ENCODE data around the gene ADAMTS10. TPM values are rescaled to one million over a fixed set of nuclear protein-coding genes. Genes with fewer than 3 reads are reported as not detected.

Gene ADAMTS10
- total and polyA plus RNA-seq, 2 experiments from 2014 or later = 15.8 to 22.1 TPM

DNA sequence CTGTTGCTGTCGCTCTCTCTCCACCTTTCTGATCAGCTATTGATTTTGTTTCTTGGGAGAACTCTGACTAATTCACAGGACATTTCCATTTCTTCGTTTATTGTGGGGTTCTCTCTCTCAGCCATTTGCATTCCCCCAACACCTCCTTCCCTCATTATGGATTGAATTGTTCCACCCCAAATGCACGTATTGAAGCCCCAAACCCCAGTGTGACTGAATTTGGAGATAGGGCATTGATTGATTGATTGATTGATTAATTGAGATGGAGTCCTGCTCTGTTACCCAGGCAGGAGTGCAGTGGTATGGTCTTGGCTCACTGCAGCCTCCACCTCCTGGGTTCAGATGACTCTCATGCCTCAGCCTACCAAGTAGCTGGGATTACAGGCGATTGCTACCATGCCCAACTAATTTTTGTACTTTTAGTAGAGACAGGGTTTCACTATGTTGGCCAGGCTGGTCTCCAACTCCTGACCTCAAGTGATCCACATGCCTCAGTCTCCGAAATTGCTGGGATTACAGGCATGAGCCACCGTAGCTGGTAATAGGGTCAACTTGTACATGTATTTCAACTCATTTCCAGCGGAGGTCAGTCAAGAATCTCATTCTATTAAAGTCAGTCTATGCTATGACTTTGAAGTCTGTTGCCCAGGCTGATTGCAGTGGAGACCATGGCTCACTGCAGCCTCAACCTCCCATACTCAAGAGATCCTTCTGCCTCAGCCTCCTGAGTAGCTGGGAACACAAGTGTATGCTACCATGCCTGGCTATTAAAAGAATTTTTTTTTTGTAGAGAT is 33.5 kb upstream of the ADAMTS10 start:
- Histone ChIP-seq H3K9me2 (replicated peaks; ENCODE audit: insufficient read depth) (no peaks in the 10 kb centered on the region), H3K36me3 (replicated peaks; ENCODE audit: insufficient read depth, low read depth) (no peaks in the 10 kb centered on the region), H2AFZ (no peak overlapping the region), H3K4me3 (no peak overlapping the region), H4K20me1 (ENCODE audit: insufficient read depth, poor library complexity, severe bottlenecking) (no peaks in the 10 kb centered on the region), H3K79me2 (no peaks in the 10 kb centered on the region), H3K9me3 (ENCODE audit: low read depth) (no peaks in the 10 kb centered on the region), H3K27ac (no peak overlapping the region), H3K27me3 (no peaks in the 10 kb centered on the region), H3K4me1 (ENCODE audit: insufficient read depth) (no peaks in the 10 kb centered on the region), H3K4me2 (no peak overlapping the region)
- 79% methylated on average over 7 of the region's 7 CpGs for WGBS (ENCODE audit: low lambda C conversion rate, missing lambda C conversion rate)
- TF ChIP-seq EZH2 (IDR thresholded peaks at IDR 0.05; ENCODE audit: borderline replicate concordance) (no peak), EZH2phosphoT487 (IDR thresholded peaks at IDR 0.05; ENCODE audit: low read depth, severe bottlenecking, unreplicated experiment) (no peak)
- TF ChIP-seq, protein P1, sequence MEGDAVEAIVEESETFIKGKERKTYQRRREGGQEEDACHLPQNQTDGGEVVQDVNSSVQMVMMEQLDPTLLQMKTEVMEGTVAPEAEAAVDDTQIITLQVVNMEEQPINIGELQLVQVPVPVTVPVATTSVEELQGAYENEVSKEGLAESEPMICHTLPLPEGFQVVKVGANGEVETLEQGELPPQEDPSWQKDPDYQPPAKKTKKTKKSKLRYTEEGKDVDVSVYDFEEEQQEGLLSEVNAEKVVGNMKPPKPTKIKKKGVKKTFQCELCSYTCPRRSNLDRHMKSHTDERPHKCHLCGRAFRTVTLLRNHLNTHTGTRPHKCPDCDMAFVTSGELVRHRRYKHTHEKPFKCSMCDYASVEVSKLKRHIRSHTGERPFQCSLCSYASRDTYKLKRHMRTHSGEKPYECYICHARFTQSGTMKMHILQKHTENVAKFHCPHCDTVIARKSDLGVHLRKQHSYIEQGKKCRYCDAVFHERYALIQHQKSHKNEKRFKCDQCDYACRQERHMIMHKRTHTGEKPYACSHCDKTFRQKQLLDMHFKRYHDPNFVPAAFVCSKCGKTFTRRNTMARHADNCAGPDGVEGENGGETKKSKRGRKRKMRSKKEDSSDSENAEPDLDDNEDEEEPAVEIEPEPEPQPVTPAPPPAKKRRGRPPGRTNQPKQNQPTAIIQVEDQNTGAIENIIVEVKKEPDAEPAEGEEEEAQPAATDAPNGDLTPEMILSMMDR (IDR thresholded peaks at IDR 0.05; ENCODE audit: poor library complexity) = no peak
- no peak for DNase-seq (ENCODE audit: low spot score)

DNA sequence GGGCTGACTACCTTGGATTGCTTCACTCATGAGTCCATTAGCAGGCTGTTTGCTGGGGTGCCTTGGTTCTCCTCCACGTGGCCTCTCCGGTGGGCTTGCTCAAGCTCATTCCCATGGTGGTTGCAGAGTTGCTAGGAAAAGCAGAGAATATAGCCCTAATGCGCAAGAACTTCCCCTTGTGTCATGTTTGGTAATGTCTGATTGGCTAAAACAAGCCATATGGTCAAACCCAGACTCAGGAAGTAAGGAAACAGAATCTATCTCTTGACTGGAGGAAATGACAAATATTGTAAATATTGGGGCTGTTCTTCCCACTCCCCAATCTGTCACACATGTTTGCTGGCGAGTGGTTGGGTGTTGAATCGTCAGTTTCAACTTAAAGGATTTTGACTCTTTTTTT is 32.0 kb upstream of the ADAMTS10 start:
- H3K4me1 ChIP-seq (ENCODE audit: insufficient read depth) = no peaks in the 10 kb centered on the region
- TF ChIP-seq EZH2phosphoT487 (IDR thresholded peaks at IDR 0.05; ENCODE audit: low read depth, severe bottlenecking, unreplicated experiment) = no peak
- no peak for TF ChIP-seq EZH2 (IDR thresholded peaks at IDR 0.05; ENCODE audit: borderline replicate concordance)
- TF ChIP-seq, protein P1 (IDR thresholded peaks at IDR 0.05; ENCODE audit: poor library complexity) = no peak
- no peaks in the 10 kb centered on the region for H3K27me3 ChIP-seq
- H3K36me3 ChIP-seq (replicated peaks; ENCODE audit: insufficient read depth, low read depth) = no peaks in the 10 kb centered on the region
- no peaks in the 10 kb centered on the region for H3K9me2 ChIP-seq (replicated peaks; ENCODE audit: insufficient read depth)
- no peak overlapping the region for H3K4me3 ChIP-seq
- DNase-seq (ENCODE audit: low spot score) = no peak
- H3K9me3 ChIP-seq (ENCODE audit: low read depth) = no peaks in the 10 kb centered on the region
- no peak overlapping the region for H3K4me2 ChIP-seq
- no peaks in the 10 kb centered on the region for H4K20me1 ChIP-seq (ENCODE audit: insufficient read depth, poor library complexity, severe bottlenecking)
- no peak overlapping the region for H2AFZ ChIP-seq
- H3K79me2 ChIP-seq = no peaks in the 10 kb centered on the region
- H3K27ac ChIP-seq = no peak overlapping the region
- WGBS (ENCODE audit: low lambda C conversion rate, missing lambda C conversion rate) = 84% methylated on average over 5 of the region's 5 CpGs

DNA sequence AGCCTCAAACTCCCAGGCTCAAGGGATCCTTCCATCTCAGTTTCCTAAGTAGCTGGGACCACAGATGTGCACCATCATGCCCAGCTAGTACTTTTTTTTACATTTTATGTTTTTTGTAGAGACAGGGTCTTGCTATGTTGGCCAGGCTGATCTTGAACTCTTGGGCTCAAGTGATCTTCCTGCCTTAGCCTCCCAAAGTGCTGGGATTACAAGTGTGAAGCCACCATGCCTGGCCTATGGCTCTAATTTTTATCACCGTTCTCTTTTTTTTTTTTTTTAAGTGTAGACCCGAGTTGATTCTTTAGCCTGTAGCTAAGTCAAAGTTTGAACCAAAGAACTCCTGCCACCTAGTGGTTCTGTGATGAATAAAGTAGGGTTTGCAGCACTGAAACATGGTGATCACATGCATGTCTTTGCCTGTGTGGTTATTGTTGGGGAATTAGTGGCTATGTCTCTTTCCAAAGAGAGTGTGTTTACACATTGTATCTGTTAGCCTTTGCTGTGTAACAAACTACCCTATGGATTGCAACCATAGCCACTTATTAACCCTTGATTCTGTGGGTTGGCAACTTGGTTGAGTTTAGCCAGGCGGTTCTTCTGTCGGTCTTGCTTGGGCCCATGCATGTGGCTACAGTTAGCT is 31.5 kb upstream of the ADAMTS10 start:
- peak; percentile 54 for DNase-seq (ENCODE audit: low spot score)
- 55% methylated on average over 4 of the region's 4 CpGs for WGBS (ENCODE audit: low lambda C conversion rate, missing lambda C conversion rate)

More for the DNA sequence above, 31.5 kb upstream of the ADAMTS10 start:
- Histone ChIP-seq H3K9me3 (ENCODE audit: low read depth) (no peaks in the 10 kb centered on the region), H3K9me2 (replicated peaks; ENCODE audit: insufficient read depth) (no peaks in the 10 kb centered on the region), H4K20me1 (ENCODE audit: insufficient read depth, poor library complexity, severe bottlenecking) (no peaks in the 10 kb centered on the region), H3K4me1 (ENCODE audit: insufficient read depth) (no peaks in the 10 kb centered on the region), H3K27ac (no peak overlapping the region), H3K36me3 (replicated peaks; ENCODE audit: insufficient read depth, low read depth) (no peaks in the 10 kb centered on the region), H3K27me3 (no peaks in the 10 kb centered on the region), H3K79me2 (no peaks in the 10 kb centered on the region), H3K4me2 (no peak overlapping the region), H3K4me3 (no peak overlapping the region), H2AFZ (no peak overlapping the region)
- TF ChIP-seq, protein P1 (IDR thresholded peaks at IDR 0.05; ENCODE audit: poor library complexity) = peak; percentile 59
- no peak for TF ChIP-seq EZH2 (IDR thresholded peaks at IDR 0.05; ENCODE audit: borderline replicate concordance)
- TF ChIP-seq EZH2phosphoT487 (IDR thresholded peaks at IDR 0.05; ENCODE audit: low read depth, severe bottlenecking, unreplicated experiment) = no peak
